Colonic mucosa (tissue), 4 donors: ENCODE results near the gene POLR2E. TPM values are rescaled to one million over a fixed set of nuclear protein-coding genes. Genes with fewer than 3 reads are reported as not detected.

Experiments used
- DNase-seq: peaks from one replicate; pipeline ENCODE4 v3.0.0-alpha.2; 2020
- H3K27ac ChIP-seq: fragments of 200-600 bp; one replicate; pipeline ENCODE4 v1.8.0; 2021
- H3K27me3 ChIP-seq: fragments of 200-600 bp; one replicate; pipeline ENCODE4 v1.8.0; 2021
- H3K36me3 ChIP-seq: fragments of 200-600 bp; one replicate; pipeline ENCODE4 v1.8.0; 2021
- H3K4me1 ChIP-seq: fragments of 200-600 bp; one replicate; pipeline ENCODE4 v1.8.0; 2021; ENCODE audit warnings: mild to moderate bottlenecking
- H3K4me3 ChIP-seq: fragments of 200-600 bp; one replicate; pipeline ENCODE4 v1.8.0; 2021
- H3K9ac ChIP-seq, 2 donors: one replicate each; pipeline ENCODE4 v1.7.0; 2013; ENCODE audit warnings: control low read depth in 2 of 2, low read depth in 2 of 2, low read length in 2 of 2
- H3K9me3 ChIP-seq: fragments of 200-600 bp; one replicate; pipeline ENCODE4 v1.8.0; 2021
- CTCF ChIP-seq: fragments of 200-600 bp; IDR thresholded peaks from one replicate; pipeline ENCODE4 v1.8.0; 2022; ENCODE audit warnings: antibody characterized with exemption, mild to moderate bottlenecking
- intact Hi-C: fragments of 100-400 bp; cut with DNase I; formaldehyde crosslinking; loops from one replicate; pipeline ENCODE4 v1.14.1; 2022
- total RNA-seq, 2 donors: library from RNA; stranded (reverse); fragmentation: NEBNext Ultra II Directional in 1 of 2; extraction: Animal tissue kit (Norgen Biotek cat#: 25700) in 1 of 2; gene quantifications; one replicate each; pipeline ENCODE4 v1.2.1, GENCODE V29; 2021
- donor health status: healthy.
- donor health status: DM: no; HTN: no; CAD: no.
- donor health status: DM: no; HTN: no; CAD: no.

POLR2E gene
- total RNA-seq, 2 donors from 2014 or later = 135 to 245 TPM

GRCh38 chr19:1063909-1064660 lies 31.1 kb downstream of the POLR2E start:
- no peak overlapping the region for H3K9ac ChIP-seq

GRCh38 chr19:1063030-1063908 lies 31.9 kb downstream of the POLR2E start:
- intact Hi-C loops = no loop called here
- Histone ChIP-seq H3K36me3 (no peaks in the 10 kb centered on the region), H3K4me3 (no peak overlapping the region), H3K27ac (no peak overlapping the region), H3K27me3 (peaks cover 13% of the 10 kb centered on the region), H3K4me1 (peaks cover 21% of the 10 kb centered on the region), H3K9me3 (no peaks in the 10 kb centered on the region), H3K9ac (no peak overlapping the region)
- peak; percentile 37 for DNase-seq
- no peak for TF ChIP-seq CTCF

More at GRCh38 chr19:1063909-1064660, 31.1 kb downstream of the POLR2E start:
- H3K27me3 ChIP-seq = peaks cover 13% of the 10 kb centered on the region
- no peak for TF ChIP-seq CTCF
- no peak overlapping the region for H3K4me3 ChIP-seq
- peak; percentile 35 for DNase-seq
- intact Hi-C loops = no loop called here
- H3K9me3 ChIP-seq = no peaks in the 10 kb centered on the region
- H3K4me1 ChIP-seq = peaks cover 25% of the 10 kb centered on the region
- H3K36me3 ChIP-seq = no peaks in the 10 kb centered on the region
- no peak overlapping the region for H3K27ac ChIP-seq

GRCh38 chr19:1062387-1063029 lies 32.7 kb downstream of the POLR2E start:
- peak; percentile 22 for DNase-seq
- no peak overlapping the region for H3K9ac ChIP-seq

GRCh38 chr19:1061987-1062386 lies 33.2 kb downstream of the POLR2E start:
- no peak for TF ChIP-seq CTCF
- DNase-seq = peak; percentile 18
- Histone ChIP-seq H3K9me3 (no peaks in the 10 kb centered on the region), H3K4me1 (peaks cover 18% of the 10 kb centered on the region), H3K4me3 (no peak overlapping the region), H3K27ac (no peak overlapping the region), H3K27me3 (peaks cover 8% of the 10 kb centered on the region), H3K9ac (no peak overlapping the region), H3K36me3 (no peaks in the 10 kb centered on the region)
- intact Hi-C loops = no loop called here

More at GRCh38 chr19:1062387-1063029, 32.7 kb downstream of the POLR2E start:
- H3K4me1 ChIP-seq = peaks cover 21% of the 10 kb centered on the region
- H3K27ac ChIP-seq = no peak overlapping the region
- peaks cover 13% of the 10 kb centered on the region for H3K27me3 ChIP-seq
- intact Hi-C loops = no loop called here
- H3K4me3 ChIP-seq = no peak overlapping the region
- H3K9me3 ChIP-seq = no peaks in the 10 kb centered on the region
- no peak for TF ChIP-seq CTCF
- no peaks in the 10 kb centered on the region for H3K36me3 ChIP-seq

GRCh38 chr19:1060689-1061088 lies 34.5 kb downstream of the POLR2E start:
- no peak overlapping the region for H3K4me3 ChIP-seq
- DNase-seq = no peak
- H3K36me3 ChIP-seq = no peaks in the 10 kb centered on the region
- H3K27me3 ChIP-seq = no peaks in the 10 kb centered on the region
- intact Hi-C loops = no loop called here
- no peak overlapping the region for H3K27ac ChIP-seq
- peaks cover 8% of the 10 kb centered on the region for H3K4me1 ChIP-seq
- TF ChIP-seq CTCF = no peak
- H3K9me3 ChIP-seq = no peaks in the 10 kb centered on the region
- no peak overlapping the region for H3K9ac ChIP-seq
